H1 (cell line): Measurements from ENCODE around the gene ARL14. TPM values are rescaled to one million over a fixed set of nuclear protein-coding genes. Genes with fewer than 3 reads are reported as not detected.

ENCODE experiments used
- CTCF ChIA-PET: fragments of 300-600 bp; sonication (Branson Sonifier 250); formaldehyde crosslinking; loops from one replicate; lab custom pipeline; 2021; ENCODE audit not compliant: partially characterized antibody; lab: Charles Lee
- POLR2A ChIA-PET: fragments of 300-600 bp; sonication (Branson Sonifier 250); formaldehyde crosslinking; loops from one replicate; lab custom pipeline; 2021; ENCODE audit warnings: inconsistent platforms; ENCODE audit not compliant: partially characterized antibody; lab: Charles Lee
- DNase-seq, 2 experiments: peaks; one replicate each; pipeline versions ENCODE4 v3.0.0 to v3.0.0-alpha.2; 2010 to 2022; ENCODE audit warnings: low spot score in 2 of 2, low read depth in 1 of 2, mixed read lengths in 1 of 2
- FAIRE-seq: peaks from 2 replicates; lab custom pipeline; 2011; peaks lifted over from hg19 to GRCh38; lab: Jason Lieb, UNC
- H2AFZ ChIP-seq: 2 replicates; pipeline ENCODE4 v1.8.1; 2012; ENCODE audit warnings: low read length, inconsistent platforms
- H2AK5ac ChIP-seq: 2 replicates; pipeline ENCODE4 v1.6.1; 2013; ENCODE audit warnings: low read depth, low read length
- H2BK120ac ChIP-seq: replicated peaks from 2 replicates; pipeline ENCODE3; 2013; ENCODE audit warnings: low read depth, low read length, inconsistent platforms
- H2BK12ac ChIP-seq: 2 replicates; pipeline ENCODE4 v1.6.1; 2013; ENCODE audit warnings: low read depth, low read length
- H2BK15ac ChIP-seq: 2 replicates; pipeline ENCODE4 v1.6.1; 2013; ENCODE audit warnings: low read length
- H2BK20ac ChIP-seq: 2 replicates; pipeline ENCODE4 v1.6.1; 2013; ENCODE audit warnings: low read length
- H2BK5ac ChIP-seq: 2 replicates; pipeline ENCODE4 v1.6.1; 2013; ENCODE audit warnings: low read depth, low read length
- H3K14ac ChIP-seq: 2 replicates; pipeline ENCODE4 v1.6.1; 2013; ENCODE audit warnings: inconsistent platforms; ENCODE audit not compliant: insufficient read length
- H3K18ac ChIP-seq: 2 replicates; pipeline ENCODE4 v1.6.1; 2013; ENCODE audit warnings: low read length; ENCODE audit errors: extremely low read depth
- H3K23ac ChIP-seq: 2 replicates; pipeline ENCODE4 v1.6.1; 2013; ENCODE audit warnings: inconsistent platforms; ENCODE audit not compliant: insufficient read length
- H3K23me2 ChIP-seq: 2 replicates; pipeline ENCODE4 v1.6.1; 2013; ENCODE audit warnings: low read depth, low read length
- H3K27ac ChIP-seq: 2 replicates; pipeline ENCODE4 v1.6.1; 2011; ENCODE audit warnings: low read depth, low read length, inconsistent platforms
- H3K27me3 ChIP-seq, 4 experiments: replicated peaks in 1 of 4; 1 replicate in 1 of 4; 2 replicates in 3 of 4; pipeline versions ENCODE4 v1.6.1 to v1.8.1; 2011 to 2013; ENCODE audit warnings: low read length in 3 of 4, mild to moderate bottlenecking in 3 of 4, inconsistent platforms in 2 of 4, mixed read lengths in 2 of 4, moderate library complexity in 1 of 4; ENCODE audit not compliant: control insufficient read depth in 3 of 4, insufficient read depth in 3 of 4; ENCODE audit errors: extremely low read depth in 1 of 4
- H3K36me3 ChIP-seq, 4 experiments: 2 replicates each; pipeline versions ENCODE4 v1.6.1 to v1.8.1; 2011 to 2013; ENCODE audit warnings: mild to moderate bottlenecking in 4 of 4, low read length in 3 of 4, moderate library complexity in 2 of 4, control low read depth in 1 of 4, inconsistent platforms in 1 of 4; ENCODE audit not compliant: insufficient read depth in 4 of 4, control insufficient read depth in 2 of 4
- H3K4ac ChIP-seq: replicated peaks from 2 replicates; pipeline ENCODE3; 2013; ENCODE audit warnings: low read length, low read depth, mixed read lengths, inconsistent platforms; ENCODE audit not compliant: insufficient read length
- H3K4me1 ChIP-seq, 4 experiments: replicated peaks in 1 of 4; 1 replicate in 1 of 4; 2 replicates in 3 of 4; pipeline versions ENCODE4 v1.6.1 to v1.8.1; 2011 to 2013; ENCODE audit warnings: low read length in 3 of 4, inconsistent platforms in 2 of 4, mixed read lengths in 1 of 4; ENCODE audit not compliant: insufficient read depth in 4 of 4, control insufficient read depth in 3 of 4
- H3K4me2 ChIP-seq, 2 experiments: 2 replicates each; pipeline versions ENCODE4 v1.6.1 to v1.8.1; 2011 to 2013; ENCODE audit warnings: low read depth in 2 of 2, low read length in 2 of 2, control low read depth in 1 of 2, inconsistent platforms in 1 of 2, mild to moderate bottlenecking in 1 of 2; ENCODE audit not compliant: insufficient read depth in 1 of 2
- H3K4me3 ChIP-seq, 4 experiments: fragments of 200-600, 300-600 bp in 1 of 4; sonication (generic), shearing (Covaris generic), sonication (Bioruptor Twin) in 1 of 4; 2 replicates each; pipeline versions ENCODE4 v1.5.1 to v1.8.1; 2011 to 2016; ENCODE audit warnings: low read length in 4 of 4, low read depth in 3 of 4, control low read depth in 2 of 4, inconsistent platforms in 2 of 4, mild to moderate bottlenecking in 2 of 4, mixed read lengths in 1 of 4, moderate library complexity in 1 of 4; ENCODE audit not compliant: insufficient read depth in 2 of 4; ENCODE audit errors: extremely low read depth in 1 of 4
- H3K56ac ChIP-seq: replicated peaks from 2 replicates; pipeline ENCODE3; 2013; ENCODE audit warnings: low read depth, mild to moderate bottlenecking, mixed read lengths, low read length, inconsistent platforms; ENCODE audit not compliant: insufficient read length
- H3K79me1 ChIP-seq: 2 replicates; pipeline ENCODE4 v1.6.1; 2013; ENCODE audit warnings: low read depth, low read length, control low read depth
- H3K79me2 ChIP-seq, 2 experiments: 2 replicates each; pipeline versions ENCODE4 v1.6.1 to v1.8.1; 2012 to 2013; ENCODE audit warnings: low read length in 2 of 2, mild to moderate bottlenecking in 2 of 2, inconsistent platforms in 1 of 2; ENCODE audit not compliant: insufficient read depth in 2 of 2, control insufficient read depth in 1 of 2
- H3K9ac ChIP-seq, 4 experiments: replicated peaks in 1 of 4; 1 replicate in 1 of 4; 2 replicates in 3 of 4; pipeline versions ENCODE4 v1.6.1 to v1.8.1; 2011 to 2013; ENCODE audit warnings: low read depth in 3 of 4, low read length in 3 of 4, control low read depth in 2 of 4, mild to moderate bottlenecking in 2 of 4, moderate library complexity in 2 of 4, inconsistent platforms in 1 of 4; ENCODE audit errors: extremely low read depth in 1 of 4
- H3K9me3 ChIP-seq, 2 experiments: 2 replicates each; pipeline versions ENCODE4 v1.6.1 to v1.8.1; 2012 to 2013; ENCODE audit warnings: mild to moderate bottlenecking in 2 of 2, moderate library complexity in 2 of 2, control low read depth in 1 of 2, inconsistent platforms in 1 of 2, low read depth in 1 of 2, low read length in 1 of 2, mixed read lengths in 1 of 2; ENCODE audit not compliant: insufficient read depth in 2 of 2
- H4K20me1 ChIP-seq, 2 experiments: replicated peaks in 1 of 2; 2 replicates each; pipeline versions ENCODE3 to v1.8.1; 2011 to 2013; ENCODE audit warnings: inconsistent platforms in 2 of 2, low read length in 2 of 2, mild to moderate bottlenecking in 1 of 2; ENCODE audit not compliant: insufficient read depth in 2 of 2, control insufficient read depth in 1 of 2
- H4K5ac ChIP-seq: 2 replicates; pipeline ENCODE4 v1.6.1; 2013; ENCODE audit warnings: low read length, low read depth, mixed read lengths, inconsistent platforms; ENCODE audit not compliant: insufficient read length
- H4K8ac ChIP-seq: 2 replicates; pipeline ENCODE4 v1.8.0; 2013; ENCODE audit warnings: mild to moderate bottlenecking, moderate library complexity, low read length, inconsistent platforms; ENCODE audit not compliant: insufficient read depth; ENCODE audit errors: extremely low read depth
- H4K91ac ChIP-seq: replicated peaks from 2 replicates; pipeline ENCODE3; 2013; ENCODE audit warnings: low read length, mixed read lengths, inconsistent platforms; ENCODE audit not compliant: insufficient read length
- CHD2 ChIP-seq: IDR thresholded peaks from 2 replicates; pipeline ENCODE4 v1.6.1; 2012; ENCODE audit warnings: low read length, improper control_type of control experiment
- JUND ChIP-seq: IDR thresholded peaks from 2 replicates; pipeline ENCODE4 v1.6.1; 2011; ENCODE audit warnings: mild to moderate bottlenecking, improper control_type of control experiment, low read length
- WGBS, 2 experiments: shearing (Covaris generic) in 1 of 2; methylation state at CpG; one replicate each; pipeline versions ENCODE4 v1.1.6 to v1.1.7; 2013 to 2015; ENCODE audit warnings: low lambda C conversion rate in 2 of 2, mixed read lengths in 2 of 2, inconsistent platforms in 1 of 2, low coverage in 1 of 2, missing lambda C conversion rate in 1 of 2; ENCODE audit not compliant: insufficient replicate concordance in 2 of 2, insufficient coverage in 1 of 2, insufficient read length in 1 of 2; ENCODE audit errors: extremely low coverage in 1 of 2, missing lambda C conversion rate in 1 of 2; 5-methylcytosine and 5-hydroxymethylcytosine counted together
- polyA plus RNA-seq, 7 experiments: library from polyadenylated mRNA; depleted of rRNA in 3 of 7; stranded (reverse) in 5 of 7; unstranded in 2 of 7; fragments of >200 nt in 5 of 7; fragments of 200-250 nt in 2 of 7; gene quantifications; 1 replicate in 5 of 7; 2 replicates in 1 of 7; 4 replicates in 1 of 7; pipeline versions ENCODE4 v1.2.1 to v1.2.3, GENCODE V29; 2011 to 2013; ENCODE audit warnings: missing spikeins in 2 of 7, mixed read lengths in 2 of 7
- total RNA-seq: library from RNA; stranded (reverse); fragmentation: NEBNext Ultra II Directional; extraction: Animal tissue kit (Norgen Biotek cat#: 25700); gene quantifications from 2 replicates; pipeline ENCODE4 v1.2.1, GENCODE V29; 2021
- TF ChIP-seq, protein P1 (sequence below): IDR thresholded peaks from 2 replicates; pipeline ENCODE4 v1.6.1; 2012; ENCODE audit warnings: low read length, inconsistent platforms

Gene ARL14
- total and polyA plus RNA-seq, 2 of the 8 experiments (the other 6 are each of a cell fraction or from before 2014, with no cell fraction given) = not detected

DNA sequence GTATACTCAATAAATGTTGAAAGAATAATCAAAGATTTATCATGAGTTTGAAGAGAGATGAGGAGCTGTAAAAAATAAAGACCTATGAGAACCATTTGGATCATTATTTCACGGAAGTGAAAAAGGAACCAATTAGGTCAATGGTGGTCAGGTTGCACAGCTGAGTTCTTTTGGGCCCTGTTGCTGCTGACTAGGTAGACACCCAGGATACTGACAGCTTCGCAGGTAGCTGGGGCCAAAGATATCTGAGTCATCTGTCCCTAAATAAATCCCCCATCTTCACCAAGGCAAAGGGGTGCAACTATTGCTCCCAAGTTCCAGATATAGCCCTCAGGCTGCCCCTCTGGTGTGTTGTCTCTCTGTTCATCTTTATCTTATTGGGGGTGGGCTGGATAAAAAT is 5.0 kb upstream of the ARL14 start:
- Histone ChIP-seq H3K4me2 (no peak overlapping the region), H2AK5ac (no peak overlapping the region), H3K36me3 (no peaks in the 10 kb centered on the region), H3K56ac (no peak overlapping the region), H3K27ac (no peak overlapping the region), H3K18ac (no peak overlapping the region), H3K23me2 (no peaks in the 10 kb centered on the region), H2BK20ac (no peak overlapping the region), H4K20me1 (no peaks in the 10 kb centered on the region), H3K27me3 (no peaks in the 10 kb centered on the region), H3K9me3 (no peaks in the 10 kb centered on the region), H3K4me3 (no peak overlapping the region), H3K23ac (no peak overlapping the region), H3K14ac (no peak overlapping the region), H2BK12ac (no peak overlapping the region), H3K4ac (no peak overlapping the region), H4K8ac (no peak overlapping the region), H3K4me1 (no peaks in the 10 kb centered on the region), H3K79me2 (no peaks in the 10 kb centered on the region), H4K5ac (no peak overlapping the region), H2BK120ac (no peak overlapping the region), H3K9ac (no peak overlapping the region), H2BK15ac (no peak overlapping the region), H3K79me1 (no peaks in the 10 kb centered on the region), H4K91ac (no peak overlapping the region), H2AFZ (no peak overlapping the region), H2BK5ac (no peak overlapping the region)
- WGBS, 2 experiments = 93% methylated on average over 2 of the region's 2 CpGs; no CpG with 5 or more reads in 1 of the 2 experiments
- ChIA-PET POLR2A (no interaction called here), CTCF (interaction anchor here (3.3 kb wide), 1 partner anchor 14 kb away, joined by 10 read pairs; no protein-coding TSS in a partner anchor)
- DNase-seq = no peak
- FAIRE-seq = no peak
- TF ChIP-seq CHD2 (no peak), JUND (no peak)
- TF ChIP-seq, protein P1, sequence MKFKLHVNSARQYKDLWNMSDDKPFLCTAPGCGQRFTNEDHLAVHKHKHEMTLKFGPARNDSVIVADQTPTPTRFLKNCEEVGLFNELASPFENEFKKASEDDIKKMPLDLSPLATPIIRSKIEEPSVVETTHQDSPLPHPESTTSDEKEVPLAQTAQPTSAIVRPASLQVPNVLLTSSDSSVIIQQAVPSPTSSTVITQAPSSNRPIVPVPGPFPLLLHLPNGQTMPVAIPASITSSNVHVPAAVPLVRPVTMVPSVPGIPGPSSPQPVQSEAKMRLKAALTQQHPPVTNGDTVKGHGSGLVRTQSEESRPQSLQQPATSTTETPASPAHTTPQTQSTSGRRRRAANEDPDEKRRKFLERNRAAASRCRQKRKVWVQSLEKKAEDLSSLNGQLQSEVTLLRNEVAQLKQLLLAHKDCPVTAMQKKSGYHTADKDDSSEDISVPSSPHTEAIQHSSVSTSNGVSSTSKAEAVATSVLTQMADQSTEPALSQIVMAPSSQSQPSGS = no peak
